ENCODE results near the gene ESYT3.

GRCh38 chr3:138438896-138439295 lies 4.5 kb downstream of the ESYT3 start:
- TF ChIP-seq MEF2A (IDR thresholded peaks at IDR 0.05; ENCODE audit: control insufficient read depth, low read depth, low read length): no peak
- TF ChIP-seq MYC (IDR thresholded peaks at IDR 0.05; ENCODE audit: low read depth, low read length): no peak
- no peak for TF ChIP-seq MYC (CRISPR knock-in tag; IDR thresholded peaks at IDR 0.05; ENCODE audit: borderline replicate concordance, low read depth)

Measured in K562 (cell line).